Measurements from ENCODE around the gene ARHGEF3.

Gene ARHGEF3

DNA sequence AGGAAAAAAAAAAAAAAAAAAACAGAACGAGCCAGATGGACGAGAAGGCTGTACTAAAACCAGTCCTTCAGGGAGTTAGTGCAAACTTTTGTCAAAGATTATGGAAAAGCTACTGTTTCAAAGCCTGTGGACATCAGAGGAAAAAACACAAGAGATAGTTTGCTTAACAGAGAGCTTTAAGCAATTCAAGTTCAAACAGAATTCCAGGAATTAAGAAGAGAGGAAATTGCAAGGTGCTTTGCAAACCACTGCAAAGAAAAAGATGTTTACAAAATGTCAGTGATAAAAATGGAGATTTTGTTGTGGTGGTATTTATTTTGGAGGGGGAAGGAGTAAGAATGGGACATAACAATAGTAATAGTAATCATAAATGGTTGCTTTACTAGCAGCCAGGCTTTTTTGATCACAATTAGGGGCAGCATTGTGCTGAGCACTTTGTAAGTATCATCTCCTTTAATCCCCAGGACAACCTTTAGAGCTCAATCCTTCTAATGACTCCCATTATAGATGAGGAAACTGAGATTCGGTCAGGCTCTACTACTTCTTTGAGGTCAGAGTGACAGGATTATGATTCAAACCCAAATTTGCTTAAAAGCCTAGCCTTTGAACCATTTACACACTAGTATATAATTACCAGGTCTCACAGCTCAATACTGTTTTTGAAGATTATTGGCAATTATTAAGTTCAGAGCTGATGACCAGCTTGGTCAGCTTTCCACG is 22.4 kb upstream of the ARHGEF3 start:
- no peak for DNase-seq (ENCODE audit: insufficient read length, low spot score)
- TF ChIP-seq POU2F2 (IDR thresholded peaks at IDR 0.05; ENCODE audit: low read depth, low read length) = no peak
- no peak for TF ChIP-seq PAX5 (IDR thresholded peaks at IDR 0.05; ENCODE audit: insufficient read depth, low read length, severe bottlenecking)
- no peak for TF ChIP-seq POLR2AphosphoS5 (IDR thresholded peaks at IDR 0.05; ENCODE audit: low read depth, low read length)
- no peak for TF ChIP-seq SPI1 (IDR thresholded peaks at IDR 0.05; ENCODE audit: low read depth, low read length)
- no peak for TF ChIP-seq POLR2A (IDR thresholded peaks at IDR 0.05; ENCODE audit: low read depth, low read length)
- no peak for FAIRE-seq

- TF ChIP-seq POLR2A (IDR thresholded peaks at IDR 0.05; ENCODE audit: low read depth, low read length) (no peak), PAX5 (IDR thresholded peaks at IDR 0.05; ENCODE audit: insufficient read depth, low read length, severe bottlenecking) (no peak), POLR2AphosphoS5 (IDR thresholded peaks at IDR 0.05; ENCODE audit: low read depth, low read length) (no peak), SPI1 (IDR thresholded peaks at IDR 0.05; ENCODE audit: low read depth, low read length) (no peak), POU2F2 (IDR thresholded peaks at IDR 0.05; ENCODE audit: low read depth, low read length) (no peak), TAF1 (IDR thresholded peaks at IDR 0.05; ENCODE audit: low read depth, low read length) (no peak)
- DNase-seq (ENCODE audit: insufficient read length, low spot score) = no peak
- no peak for FAIRE-seq
Observed at GRCh38 chr3:56823421-56823926, 21.7 kb upstream of the ARHGEF3 start.

GRCh38 chr3:56822501-56822900 is 20.8 kb upstream of the ARHGEF3 start:
- TF ChIP-seq POU2F2 (IDR thresholded peaks at IDR 0.05; ENCODE audit: low read depth, low read length) (no peak), PAX5 (IDR thresholded peaks at IDR 0.05; ENCODE audit: insufficient read depth, low read length, severe bottlenecking) (no peak), POLR2A (IDR thresholded peaks at IDR 0.05; ENCODE audit: low read depth, low read length) (no peak), POLR2AphosphoS5 (IDR thresholded peaks at IDR 0.05; ENCODE audit: low read depth, low read length) (no peak), SPI1 (IDR thresholded peaks at IDR 0.05; ENCODE audit: low read depth, low read length) (no peak), TAF1 (IDR thresholded peaks at IDR 0.05; ENCODE audit: low read depth, low read length) (no peak)
- DNase-seq (ENCODE audit: insufficient read length, low spot score) (no peak), FAIRE-seq (no peak)

DNA sequence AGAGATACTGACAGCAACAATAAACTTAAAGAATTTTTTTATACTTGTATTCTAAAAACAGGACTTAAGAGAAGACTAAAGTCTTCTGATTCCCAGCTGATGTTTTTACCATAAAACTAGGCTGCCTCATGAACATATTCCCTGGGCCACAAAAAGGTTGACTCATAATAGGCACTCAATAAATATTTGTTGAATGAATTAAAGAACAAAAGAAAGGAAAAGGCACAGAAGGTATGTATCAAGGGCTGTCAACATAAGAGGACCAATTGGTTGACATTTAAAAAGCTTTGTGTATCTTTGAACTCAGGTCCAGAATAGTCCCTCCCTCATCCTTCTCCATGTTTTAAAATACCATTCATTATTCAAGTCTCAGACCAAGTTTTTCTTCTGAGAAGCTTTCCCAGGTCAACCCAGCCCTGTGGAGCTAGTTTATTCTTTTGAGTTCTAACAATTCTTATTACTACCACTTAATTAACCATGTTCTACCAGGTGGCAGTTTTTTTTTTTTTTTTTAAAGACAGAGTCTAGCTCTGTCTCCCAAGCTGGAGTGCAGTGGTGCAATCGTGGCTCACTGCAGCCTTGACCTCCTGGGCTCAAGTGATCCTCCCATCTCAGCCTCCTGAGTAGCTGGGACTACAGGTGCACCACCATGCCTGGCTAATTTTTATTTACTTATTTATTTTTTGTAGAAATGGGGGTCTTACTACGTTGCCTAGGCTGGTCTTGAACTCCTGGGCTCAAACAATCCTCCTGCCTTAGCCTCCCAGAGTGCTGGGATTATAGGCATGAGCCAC is 17.5 kb upstream of the ARHGEF3 start:
- FAIRE-seq (no peak), DNase-seq (ENCODE audit: insufficient read length, low spot score) (no peak)
- TF ChIP-seq POLR2AphosphoS5 (IDR thresholded peaks at IDR 0.05; ENCODE audit: low read depth, low read length) (no peak), SPI1 (IDR thresholded peaks at IDR 0.05; ENCODE audit: low read depth, low read length) (no peak), POLR2A (IDR thresholded peaks at IDR 0.05; ENCODE audit: low read depth, low read length) (no peak), PAX5 (IDR thresholded peaks at IDR 0.05; ENCODE audit: insufficient read depth, low read length, severe bottlenecking) (no peak), TAF1 (IDR thresholded peaks at IDR 0.05; ENCODE audit: low read depth, low read length) (no peak), POU2F2 (IDR thresholded peaks at IDR 0.05; ENCODE audit: low read depth, low read length) (no peak)

- FAIRE-seq (no peak), DNase-seq (ENCODE audit: insufficient read length, low spot score) (no peak)
- TF ChIP-seq POLR2AphosphoS5 (IDR thresholded peaks at IDR 0.05; ENCODE audit: low read depth, low read length) = no peak
- TF ChIP-seq POLR2A (IDR thresholded peaks at IDR 0.05; ENCODE audit: low read depth, low read length) = no peak
- TF ChIP-seq POU2F2 (IDR thresholded peaks at IDR 0.05; ENCODE audit: low read depth, low read length) = no peak
- no peak for TF ChIP-seq SPI1 (IDR thresholded peaks at IDR 0.05; ENCODE audit: low read depth, low read length)
- no peak for TF ChIP-seq TAF1 (IDR thresholded peaks at IDR 0.05; ENCODE audit: low read depth, low read length)
- TF ChIP-seq PAX5 (IDR thresholded peaks at IDR 0.05; ENCODE audit: insufficient read depth, low read length, severe bottlenecking) = no peak
Observed at GRCh38 chr3:56818156-56818985, 16.6 kb upstream of the ARHGEF3 start.

GRCh38 chr3:56817646-56818045 is 15.9 kb upstream of the ARHGEF3 start:
- TF ChIP-seq POLR2A (IDR thresholded peaks at IDR 0.05; ENCODE audit: low read depth, low read length) = no peak
- TF ChIP-seq POLR2AphosphoS5 (IDR thresholded peaks at IDR 0.05; ENCODE audit: low read depth, low read length) = no peak
- DNase-seq (ENCODE audit: insufficient read length, low spot score) (no peak), FAIRE-seq (no peak)

- no peak for DNase-seq (ENCODE audit: insufficient read length, low spot score)
- FAIRE-seq = no peak
- TF ChIP-seq POU2F2 (IDR thresholded peaks at IDR 0.05; ENCODE audit: low read depth, low read length) = no peak
- TF ChIP-seq TAF1 (IDR thresholded peaks at IDR 0.05; ENCODE audit: low read depth, low read length) = no peak
- TF ChIP-seq SPI1 (IDR thresholded peaks at IDR 0.05; ENCODE audit: low read depth, low read length) = no peak
- no peak for TF ChIP-seq POLR2A (IDR thresholded peaks at IDR 0.05; ENCODE audit: low read depth, low read length)
- no peak for TF ChIP-seq PAX5 (IDR thresholded peaks at IDR 0.05; ENCODE audit: insufficient read depth, low read length, severe bottlenecking)
- no peak for TF ChIP-seq POLR2AphosphoS5 (IDR thresholded peaks at IDR 0.05; ENCODE audit: low read depth, low read length)
Observed at GRCh38 chr3:56816061-56816460, 14.3 kb upstream of the ARHGEF3 start.

GRCh38 chr3:56815589-56815988 is 13.8 kb upstream of the ARHGEF3 start:
- DNase-seq (ENCODE audit: insufficient read length, low spot score) (no peak), FAIRE-seq (no peak)
- TF ChIP-seq POU2F2 (IDR thresholded peaks at IDR 0.05; ENCODE audit: low read depth, low read length) (no peak), POLR2AphosphoS5 (IDR thresholded peaks at IDR 0.05; ENCODE audit: low read depth, low read length) (no peak), PAX5 (IDR thresholded peaks at IDR 0.05; ENCODE audit: insufficient read depth, low read length, severe bottlenecking) (no peak), TAF1 (IDR thresholded peaks at IDR 0.05; ENCODE audit: low read depth, low read length) (no peak), POLR2A (IDR thresholded peaks at IDR 0.05; ENCODE audit: low read depth, low read length) (no peak), SPI1 (IDR thresholded peaks at IDR 0.05; ENCODE audit: low read depth, low read length) (no peak)

- DNase-seq (ENCODE audit: insufficient read length, low spot score) (no peak), FAIRE-seq (no peak)
- TF ChIP-seq TAF1 (IDR thresholded peaks at IDR 0.05; ENCODE audit: low read depth, low read length) = no peak
- TF ChIP-seq POU2F2 (IDR thresholded peaks at IDR 0.05; ENCODE audit: low read depth, low read length) = no peak
- TF ChIP-seq POLR2A (IDR thresholded peaks at IDR 0.05; ENCODE audit: low read depth, low read length) = no peak
- no peak for TF ChIP-seq SPI1 (IDR thresholded peaks at IDR 0.05; ENCODE audit: low read depth, low read length)
- TF ChIP-seq POLR2AphosphoS5 (IDR thresholded peaks at IDR 0.05; ENCODE audit: low read depth, low read length) = no peak
Observed at GRCh38 chr3:56813653-56813960, 11.9 kb upstream of the ARHGEF3 start.
